IMR-90 (cell line): Measurements from ENCODE around the gene TEX22. TPM values are rescaled to one million over a fixed set of nuclear protein-coding genes. Genes with fewer than 3 reads are reported as not detected.

Experiments
- ATAC-seq: fragments of 200-7000 bp; cut with Tn5 transposase; 2 replicates; pipeline ENCODE4 v1.9.1; 2020; ENCODE audit warnings: low read depth, mild to moderate bottlenecking, moderate library complexity
- BruUV-seq: library from RNA; stranded (reverse); fragments of 400-500 nt; replicated peaks from 2 replicates; lab custom pipeline; 2021; lab: Mats Ljungman, UMichigan
- CTCF ChIA-PET: fragments of 300-600 bp; formaldehyde crosslinking; extraction: SDS; loops from one replicate; lab custom pipeline; 2021; ENCODE audit warnings: antibody characterized with exemption; lab: Yijun Ruan, JAX
- POLR2A ChIA-PET: fragments of 300-600 bp; sonication (Branson Sonifier 250); formaldehyde crosslinking; loops from one replicate; lab custom pipeline; 2022; ENCODE audit warnings: antibody characterized with exemption; ENCODE audit not compliant: unreplicated experiment; lab: Charles Lee
- DNase-seq: peaks from one replicate; pipeline ENCODE4 v3.0.0; 2013
- H2AFZ ChIP-seq: replicated peaks from 2 replicates; pipeline ENCODE3; 2013; ENCODE audit warnings: low read length, mild to moderate bottlenecking; ENCODE audit not compliant: poor library complexity
- H2AK5ac ChIP-seq: 2 replicates; pipeline ENCODE4 v1.6.1; 2013; ENCODE audit warnings: low read depth, low read length, inconsistent platforms
- H2AK9ac ChIP-seq: replicated peaks from 2 replicates; pipeline ENCODE3; 2013; ENCODE audit warnings: mild to moderate bottlenecking, low read depth, low read length, moderate library complexity; ENCODE audit not compliant: poor library complexity
- H2BK120ac ChIP-seq: 2 replicates; pipeline ENCODE4 v1.6.1; 2013; ENCODE audit warnings: low read depth, low read length, inconsistent platforms
- H2BK15ac ChIP-seq: 3 replicates; pipeline ENCODE4 v1.6.1; 2013; ENCODE audit warnings: low read depth, low read length, inconsistent platforms
- H2BK20ac ChIP-seq: 2 replicates; pipeline ENCODE4 v1.6.1; 2013; ENCODE audit warnings: low read depth, mild to moderate bottlenecking, inconsistent platforms, low read length, moderate library complexity
- H2BK5ac ChIP-seq: 2 replicates; pipeline ENCODE4 v1.6.1; 2013; ENCODE audit warnings: mild to moderate bottlenecking, low read depth, low read length, inconsistent platforms; ENCODE audit not compliant: poor library complexity, severe bottlenecking
- H3K14ac ChIP-seq: replicated peaks from 2 replicates; pipeline ENCODE4 v1.6.1; 2013; ENCODE audit warnings: low read depth, low read length, inconsistent platforms
- H3K18ac ChIP-seq: 2 replicates; pipeline ENCODE4 v1.6.1; 2013; ENCODE audit warnings: low read depth, low read length, control low read depth
- H3K23ac ChIP-seq: 2 replicates; pipeline ENCODE4 v1.6.1; 2013; ENCODE audit warnings: low read depth, low read length, inconsistent platforms
- H3K27ac ChIP-seq: 2 replicates; pipeline ENCODE4 v1.5.1; 2013; ENCODE audit warnings: mild to moderate bottlenecking, control low read depth, low read length; ENCODE audit not compliant: insufficient read depth
- H3K27me3 ChIP-seq: 2 replicates; pipeline ENCODE4 v1.6.1; 2013; ENCODE audit warnings: low read length; ENCODE audit not compliant: control insufficient read depth, insufficient read depth
- H3K36me3 ChIP-seq: 2 replicates; pipeline ENCODE4 v1.6.1; 2013; ENCODE audit warnings: low read length, mixed read lengths; ENCODE audit not compliant: control insufficient read depth, insufficient read depth
- H3K4ac ChIP-seq: 2 replicates; pipeline ENCODE4 v1.6.1; 2013; ENCODE audit warnings: low read depth, low read length, inconsistent platforms
- H3K4me1 ChIP-seq: 2 replicates; pipeline ENCODE4 v1.6.1; 2013; ENCODE audit warnings: low read length, mixed read lengths; ENCODE audit not compliant: control insufficient read depth, insufficient read depth
- H3K4me2 ChIP-seq: 2 replicates; pipeline ENCODE4 v1.6.1; 2013; ENCODE audit warnings: low read depth, mild to moderate bottlenecking, control low read depth, low read length, moderate library complexity
- H3K4me3 ChIP-seq: 2 replicates; pipeline ENCODE4 v1.5.1; 2013; ENCODE audit warnings: low read depth, mild to moderate bottlenecking, control low read depth, low read length, moderate library complexity; ENCODE audit not compliant: insufficient read depth
- H3K56ac ChIP-seq: 2 replicates; pipeline ENCODE4 v1.6.1; 2013; ENCODE audit warnings: low read length, inconsistent platforms; ENCODE audit not compliant: insufficient read depth; ENCODE audit errors: extremely low read depth
- H3K79me1 ChIP-seq, 2 experiments: 2 replicates each; pipeline ENCODE4 v1.6.1; 2013; ENCODE audit warnings: low read length in 2 of 2, inconsistent platforms in 1 of 2, low read depth in 1 of 2
- H3K9ac ChIP-seq: 2 replicates; pipeline ENCODE4 v1.6.1; 2013; ENCODE audit warnings: low read depth, low read length, control low read depth
- H3K9me1 ChIP-seq: 2 replicates; pipeline ENCODE4 v1.6.1; 2013; ENCODE audit warnings: low read length, inconsistent platforms; ENCODE audit not compliant: insufficient read depth
- H3K9me3 ChIP-seq: 2 replicates; pipeline ENCODE4 v1.6.1; 2013; ENCODE audit warnings: low read length; ENCODE audit not compliant: control insufficient read depth, insufficient read depth
- H4K20me1 ChIP-seq: 2 replicates; pipeline ENCODE4 v1.6.1; 2013; ENCODE audit warnings: low read length, inconsistent platforms; ENCODE audit not compliant: insufficient read depth
- H4K5ac ChIP-seq: 2 replicates; pipeline ENCODE4 v1.6.1; 2013; ENCODE audit warnings: mild to moderate bottlenecking, low read depth, low read length, control low read depth
- H4K8ac ChIP-seq, 2 experiments: 2 replicates each; pipeline ENCODE4 v1.6.1; 2013; ENCODE audit warnings: low read depth in 2 of 2, low read length in 2 of 2, control low read depth in 1 of 2, inconsistent platforms in 1 of 2
- H4K91ac ChIP-seq: 2 replicates; pipeline ENCODE4 v1.6.1; 2013; ENCODE audit warnings: low read depth, low read length, inconsistent platforms; ENCODE audit not compliant: insufficient read depth
- WGBS, 2 experiments: methylation state at CpG; one replicate each; pipeline versions ENCODE4 v1.1.5 to v1.1.7; 2013; ENCODE audit warnings: missing lambda C conversion rate in 2 of 2; ENCODE audit not compliant: insufficient read length in 1 of 2; ENCODE audit errors: extremely low coverage in 2 of 2; 5-methylcytosine and 5-hydroxymethylcytosine counted together
- dilution Hi-C: fragments of 300-500 bp; cut with HindIII; formaldehyde crosslinking; loops from one replicate; pipeline ENCODE4 v1.14.3; 2018; ENCODE audit warnings: low sequenced_read_pairs; ENCODE audit not compliant: unreplicated experiment
- in situ Hi-C: fragments of 300-500 bp; cut with MboI; formaldehyde crosslinking; loops from 3 replicates; pipeline ENCODE4 v1.14.3; 2019; ENCODE audit warnings: low sequenced_read_pairs, inconsistent platforms, mixed read lengths
- intact Hi-C: fragments of 100-400 bp; cut with micrococcal nuclease; formaldehyde crosslinking; loops from 2 replicates; pipeline ENCODE4 v1.10.0; 2022
- polyA plus RNA-seq, 3 experiments: library from polyadenylated mRNA; depleted of rRNA; stranded (reverse); fragments of >200 nt; gene quantifications; 2 replicates each; pipeline ENCODE4 v1.2.3, GENCODE V29; 2012; ENCODE audit warnings: low replicate concordance in 1 of 3
- total RNA-seq: library from RNA; depleted of rRNA; stranded (reverse); fragments of >200 nt; gene quantifications from 2 replicates; pipeline ENCODE4 v1.2.3, GENCODE V29; 2012
- TF ChIP-seq, protein P1 (sequence below): conservative IDR thresholded peaks from 2 replicates; pipeline ENCODE4 v1.5.1; 2012; ENCODE audit warnings: mild to moderate bottlenecking, low read depth, low read length, improper control_type of control experiment

TEX22 gene
- total and polyA plus RNA-seq, 2 of the 4 experiments (the other 2 are of a cell fraction) = 0.10 to 0.18 TPM

DNA sequence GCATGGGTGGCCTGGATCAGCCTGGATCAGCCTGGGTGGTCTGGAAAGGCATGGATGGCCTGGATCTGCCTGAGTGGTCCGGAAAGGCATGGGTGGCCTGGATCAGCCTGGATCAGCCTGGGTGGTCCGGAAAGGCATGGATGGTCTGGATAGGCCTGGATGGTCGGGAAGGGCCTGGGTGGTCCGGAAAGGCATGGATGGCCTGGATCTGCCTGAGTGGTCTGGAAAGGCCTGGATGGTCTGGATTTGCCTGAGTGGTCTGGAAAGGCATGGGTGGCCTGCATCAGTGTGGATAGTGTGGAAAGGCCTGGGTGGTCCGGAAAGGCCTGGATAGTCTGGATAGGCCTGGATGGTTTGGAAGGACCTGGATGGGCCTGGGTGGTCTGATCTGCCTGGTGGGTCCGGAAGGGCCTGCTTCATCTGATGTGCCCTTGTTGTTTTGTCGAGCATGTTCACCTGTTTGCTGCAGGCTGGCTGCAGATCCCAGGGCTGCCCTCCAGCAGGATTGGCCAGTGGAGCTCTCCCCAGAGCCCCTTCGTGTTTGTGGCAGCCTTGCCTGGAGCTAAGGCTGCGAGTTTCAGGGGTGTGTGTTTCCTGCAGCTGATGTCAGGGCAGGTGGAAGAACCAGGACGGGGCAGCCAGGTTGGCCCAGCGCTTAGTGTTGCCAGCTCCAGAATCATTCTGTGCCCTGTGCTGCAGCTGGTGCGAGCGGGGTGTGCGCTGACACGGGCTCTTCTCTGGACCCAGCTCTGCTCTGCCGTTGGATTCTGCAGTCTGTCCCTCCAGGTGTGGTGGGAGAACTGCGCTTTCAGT lies 19.3 kb upstream of the TEX22 start:
- DNase-seq = no peak
- Histone ChIP-seq H3K9me1 (peaks cover 4% of the 10 kb centered on the region; the same call in 1 of the 2 replicates), H3K27ac (no peak overlapping the region), H2BK15ac (no peak overlapping the region), H3K56ac (no peak overlapping the region), H4K20me1 (no peaks in the 10 kb centered on the region), H2BK120ac (no peak overlapping the region), H3K18ac (no peak overlapping the region), H3K36me3 (peaks cover 14% of the 10 kb centered on the region; the same call in 1 of the 2 replicates), H3K4me1 (no peaks in the 10 kb centered on the region), H2AFZ (no peak overlapping the region), H3K27me3 (no peaks in the 10 kb centered on the region), H3K23ac (no peak overlapping the region), H3K4ac (no peak overlapping the region), H3K14ac (no peak overlapping the region), H4K8ac (no peak overlapping the region), H2AK5ac (no peak overlapping the region), H4K91ac (no peak overlapping the region), H4K5ac (no peak overlapping the region), H2BK5ac (no peak overlapping the region), H2AK9ac (no peak overlapping the region), H3K9me3 (no peaks in the 10 kb centered on the region), H3K4me2 (no peak overlapping the region), H3K9ac (no peak overlapping the region), H3K4me3 (no peak overlapping the region), H2BK20ac (no peak overlapping the region), H3K79me1 (no peaks in the 10 kb centered on the region)
- TF ChIP-seq, protein P1, sequence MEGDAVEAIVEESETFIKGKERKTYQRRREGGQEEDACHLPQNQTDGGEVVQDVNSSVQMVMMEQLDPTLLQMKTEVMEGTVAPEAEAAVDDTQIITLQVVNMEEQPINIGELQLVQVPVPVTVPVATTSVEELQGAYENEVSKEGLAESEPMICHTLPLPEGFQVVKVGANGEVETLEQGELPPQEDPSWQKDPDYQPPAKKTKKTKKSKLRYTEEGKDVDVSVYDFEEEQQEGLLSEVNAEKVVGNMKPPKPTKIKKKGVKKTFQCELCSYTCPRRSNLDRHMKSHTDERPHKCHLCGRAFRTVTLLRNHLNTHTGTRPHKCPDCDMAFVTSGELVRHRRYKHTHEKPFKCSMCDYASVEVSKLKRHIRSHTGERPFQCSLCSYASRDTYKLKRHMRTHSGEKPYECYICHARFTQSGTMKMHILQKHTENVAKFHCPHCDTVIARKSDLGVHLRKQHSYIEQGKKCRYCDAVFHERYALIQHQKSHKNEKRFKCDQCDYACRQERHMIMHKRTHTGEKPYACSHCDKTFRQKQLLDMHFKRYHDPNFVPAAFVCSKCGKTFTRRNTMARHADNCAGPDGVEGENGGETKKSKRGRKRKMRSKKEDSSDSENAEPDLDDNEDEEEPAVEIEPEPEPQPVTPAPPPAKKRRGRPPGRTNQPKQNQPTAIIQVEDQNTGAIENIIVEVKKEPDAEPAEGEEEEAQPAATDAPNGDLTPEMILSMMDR = no peak
- intact Hi-C loops = no loop called here
- CTCF ChIA-PET = interaction anchor here (1.1 kb wide), 1 partner anchor 103 kb away, joined by 3 read pairs; no protein-coding TSS in a partner anchor
- dilution Hi-C loops = no loop called here
- in situ Hi-C loops = no loop called here
- no TSS peak for BruUV-seq
- POLR2A ChIA-PET = no interaction called here
- 90% methylated on average over 12 of the region's 17 CpGs; no CpG with 5 or more reads in 1 of the 2 experiments for WGBS, 2 experiments
- no peak for ATAC-seq
